ENCODE data around the gene MYG1. TPM values are rescaled to one million over a fixed set of nuclear protein-coding genes. Genes with fewer than 3 reads are reported as not detected.

Gene MYG1
- total RNA-seq, 2 donors from 2014 or later, result 48.1 to 75.4 TPM

GRCh38 chr12:53299101-53299453 is 418 bp upstream of the MYG1 start:
- Histone ChIP-seq H3K9me3 (no peaks in the 10 kb centered on the region), H3K36me3 (peaks cover 0 to 7% of the 10 kb centered on the region in 2 donors), H3K4me3 (peak overlapping the region in 1 of 2 donors; percentile 75), H3K4me1 (replicated peaks) (peaks cover 9% of the 10 kb centered on the region), H3K27ac (peak overlapping the region in 1 of 2 donors; percentile 54), H3K27me3 (replicated peaks; ENCODE audit: insufficient read depth) (no peaks in the 10 kb centered on the region)
- DNase-seq (ENCODE audit: low spot score), result no peak
- WGBS, result 62% methylated on average over 5 of the region's 5 CpGs
- no peak for TF ChIP-seq CTCF (IDR thresholded peaks at IDR 0.05)
- no peak for TF ChIP-seq POLR2A (IDR thresholded peaks at IDR 0.05)
- no peak for TF ChIP-seq POLR2AphosphoS5 (IDR thresholded peaks at IDR 0.05)
- intact Hi-C loops (cut with DNase I), result loop anchor here (5.0 kb wide), 1 partner anchor 47 kb away; a partner anchor contains a TSS

DNA sequence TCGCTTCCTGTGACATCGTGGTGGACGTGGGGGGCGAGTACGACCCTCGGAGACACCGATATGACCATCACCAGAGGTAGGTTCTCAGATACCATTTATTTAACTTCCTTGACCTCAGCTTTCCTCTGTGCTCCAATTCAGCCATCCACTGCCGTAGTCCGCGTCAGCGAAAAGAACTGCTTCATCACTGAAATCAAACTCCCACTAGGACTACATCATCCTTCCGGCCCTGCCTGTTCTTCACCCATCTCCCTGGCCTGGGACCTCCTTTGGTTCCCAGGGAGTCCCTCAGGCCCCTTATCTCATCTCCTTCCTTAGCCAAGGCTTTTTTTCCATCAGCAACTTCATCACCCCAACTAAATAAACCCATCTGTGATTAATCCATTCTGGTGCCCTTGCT is 692 bp downstream of the MYG1 start:
- Histone ChIP-seq H3K9me3 (no peaks in the 10 kb centered on the region), H3K4me1 (replicated peaks) (peaks cover 9% of the 10 kb centered on the region), H3K27me3 (replicated peaks; ENCODE audit: insufficient read depth) (no peaks in the 10 kb centered on the region), H3K36me3 (peaks cover 0 to 7% of the 10 kb centered on the region in 2 donors), H3K27ac (peak overlapping the region in 1 of 2 donors; percentile 54), H3K4me3 (peak overlapping the region; percentile 56 to 75)
- TF ChIP-seq POLR2A (IDR thresholded peaks at IDR 0.05), result no peak
- no peak for TF ChIP-seq POLR2AphosphoS5 (IDR thresholded peaks at IDR 0.05)
- TF ChIP-seq CTCF (IDR thresholded peaks at IDR 0.05), result no peak
- intact Hi-C loops (cut with DNase I), result no loop called here
- no peak for DNase-seq (ENCODE audit: low spot score)
- WGBS, result under 1% methylated on average over 12 of the region's 12 CpGs

DNA sequence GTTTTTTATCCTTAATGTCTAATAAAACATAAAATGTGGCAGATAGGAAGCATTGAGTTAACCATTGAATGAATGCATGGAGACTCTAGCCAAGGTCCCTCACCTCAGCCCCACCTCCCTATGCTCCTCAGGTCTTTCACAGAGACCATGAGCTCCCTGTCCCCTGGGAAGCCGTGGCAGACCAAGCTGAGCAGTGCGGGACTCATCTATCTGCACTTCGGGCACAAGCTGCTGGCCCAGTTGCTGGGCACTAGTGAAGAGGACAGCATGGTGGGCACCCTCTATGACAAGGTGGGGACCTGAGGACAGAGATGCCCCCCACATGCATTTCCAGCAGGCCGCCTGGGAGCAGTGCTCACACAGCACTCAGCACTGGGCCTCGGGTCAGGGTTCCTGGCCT is 3.4 kb downstream of the MYG1 start:
- intact Hi-C loops (cut with DNase I), result no loop called here
- Histone ChIP-seq H3K27me3 (replicated peaks; ENCODE audit: insufficient read depth) (no peaks in the 10 kb centered on the region), H3K9me3 (no peaks in the 10 kb centered on the region), H3K4me3 (no peak overlapping the region), H3K36me3 (peaks cover 0 to 5% of the 10 kb centered on the region in 2 donors), H3K4me1 (replicated peaks) (peaks cover 9% of the 10 kb centered on the region), H3K27ac (no peak overlapping the region)
- DNase-seq (ENCODE audit: low spot score), result no peak
- no peak for TF ChIP-seq POLR2AphosphoS5 (IDR thresholded peaks at IDR 0.05)
- no peak for TF ChIP-seq CTCF (IDR thresholded peaks at IDR 0.05)
- no peak for TF ChIP-seq POLR2A (IDR thresholded peaks at IDR 0.05)
- WGBS, result 91% methylated on average over 5 of the region's 5 CpGs

DNA sequence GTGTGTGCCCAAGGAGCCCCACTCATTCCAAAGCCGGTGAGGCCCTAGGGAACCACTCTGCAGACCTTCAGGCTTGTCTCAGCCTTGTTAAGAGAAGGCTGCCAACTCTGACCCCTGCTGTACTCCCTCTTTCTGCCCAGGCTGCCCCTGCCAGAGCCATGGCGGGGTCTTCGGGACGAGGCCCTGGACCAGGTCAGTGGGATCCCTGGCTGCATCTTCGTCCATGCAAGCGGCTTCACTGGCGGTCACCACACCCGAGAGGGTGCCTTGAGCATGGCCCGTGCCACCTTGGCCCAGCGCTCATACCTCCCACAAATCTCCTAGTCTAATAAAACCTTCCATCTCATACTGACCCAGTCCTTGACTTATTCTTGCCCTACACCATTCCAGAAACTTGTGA is 7.3 kb downstream of the MYG1 start:
- 94% methylated on average over 10 of the region's 10 CpGs for WGBS
- Histone ChIP-seq H3K27me3 (replicated peaks; ENCODE audit: insufficient read depth) (no peaks in the 10 kb centered on the region), H3K4me1 (replicated peaks) (peaks cover 3% of the 10 kb centered on the region), H3K36me3 (no peaks in the 10 kb centered on the region), H3K4me3 (no peak overlapping the region), H3K9me3 (no peaks in the 10 kb centered on the region), H3K27ac (no peak overlapping the region)
- TF ChIP-seq POLR2AphosphoS5 (IDR thresholded peaks at IDR 0.05) (no peak), CTCF (IDR thresholded peaks at IDR 0.05) (no peak), POLR2A (IDR thresholded peaks at IDR 0.05) (no peak)
- no peak for DNase-seq (ENCODE audit: low spot score)
- intact Hi-C loops (cut with DNase I), result no loop called here

DNA sequence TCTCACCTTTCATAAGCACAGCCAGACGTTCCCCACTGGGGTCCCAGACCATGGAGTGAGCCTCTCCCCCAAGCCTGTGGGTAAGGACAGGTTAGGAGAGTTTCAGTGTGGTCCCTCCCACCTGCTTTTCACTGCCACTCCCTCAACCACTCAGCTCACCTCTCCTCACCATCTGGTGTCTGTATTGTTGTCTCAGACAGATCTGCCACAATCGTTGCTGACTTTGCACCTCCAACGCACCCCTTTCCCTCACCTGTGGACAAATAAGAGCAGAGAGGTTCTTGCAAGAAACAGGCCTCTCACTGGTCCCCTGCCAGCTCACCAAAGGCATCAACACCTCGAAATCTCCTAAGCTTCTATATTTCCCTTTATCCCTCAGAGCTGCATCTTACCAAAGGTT is 8.8 kb downstream of the MYG1 start:
- no peaks in the 10 kb centered on the region for H3K27me3 ChIP-seq (replicated peaks; ENCODE audit: insufficient read depth)
- no peak for DNase-seq (ENCODE audit: low spot score)
- no peak overlapping the region for H3K4me3 ChIP-seq
- intact Hi-C loops (cut with DNase I), result no loop called here
- no peaks in the 10 kb centered on the region for H3K4me1 ChIP-seq (replicated peaks)
- WGBS, result 81% methylated on average over 3 of the region's 4 CpGs
- TF ChIP-seq POLR2AphosphoS5 (IDR thresholded peaks at IDR 0.05) (no peak), CTCF (IDR thresholded peaks at IDR 0.05) (no peak), POLR2A (IDR thresholded peaks at IDR 0.05) (no peak)
- H3K27ac ChIP-seq, result no peak overlapping the region
- H3K36me3 ChIP-seq, result no peaks in the 10 kb centered on the region
- H3K9me3 ChIP-seq, result no peaks in the 10 kb centered on the region

Measured in prostate gland (tissue), 2 donors.